HG02973 (cell line): ENCODE data around the gene MARCHF9.

Experiments
- ATAC-seq: cut with Tn5 transposase; IDR thresholded peaks from one replicate; pipeline ENCODE4 v1.9.1; 2021; ENCODE audit warnings: moderate library complexity; ENCODE audit not compliant: unreplicated experiment

Gene MARCHF9

GRCh38 chr12:57753756-57754337 is 1.1 kb upstream of the MARCHF9 start:
- ATAC-seq: no peak

- ATAC-seq: no peak
These were observed 221 bp downstream of the MARCHF9 start for GRCh38 chr12:57755194-57755453.

- ATAC-seq: no peak
These were observed 810 bp downstream of the MARCHF9 start for GRCh38 chr12:57755454-57756372.

- no peak for ATAC-seq
These were observed 1.8 kb downstream of the MARCHF9 start for GRCh38 chr12:57756406-57757341.

- ATAC-seq: no peak
These were observed 2.9 kb downstream of the MARCHF9 start for GRCh38 chr12:57757771-57758170.

GRCh38 chr12:57758552-57759359 is 3.9 kb downstream of the MARCHF9 start:
- ATAC-seq: no peak

- no peak for ATAC-seq
These were observed 4.6 kb downstream of the MARCHF9 start for GRCh38 chr12:57759360-57759980.

GRCh38 chr12:57760347-57760982 is 5.6 kb downstream of the MARCHF9 start:
- no peak for ATAC-seq

GRCh38 chr12:57761391-57761998 is 6.6 kb downstream of the MARCHF9 start:
- ATAC-seq: no peak

GRCh38 chr12:57762463-57762862 is 7.6 kb downstream of the MARCHF9 start:
- ATAC-seq: no peak

- ATAC-seq: no peak
These were observed 9.2 kb downstream of the MARCHF9 start for GRCh38 chr12:57763881-57764661.

- no peak for ATAC-seq
These were observed 9.7 kb downstream of the MARCHF9 start for GRCh38 chr12:57764662-57765002.

- no peak for ATAC-seq
These were observed 10.2 kb downstream of the MARCHF9 start for GRCh38 chr12:57765003-57765697.

GRCh38 chr12:57765698-57766463 is 11.0 kb downstream of the MARCHF9 start:
- ATAC-seq: no peak

- ATAC-seq: no peak
These were observed 11.8 kb downstream of the MARCHF9 start, which contains the start of gene CYP27B1 for GRCh38 chr12:57766464-57767304. Gene CYP27B1, minus strand, starts transcription at chr12:57767078. Its CDS starts 37 bp downstream, at chr12:57767041.

GRCh38 chr12:57767305-57767698 is 12.4 kb downstream of the MARCHF9 start:
- ATAC-seq: no peak
